ENCODE results near the gene CBX2. TPM values are rescaled to one million over a fixed set of nuclear protein-coding genes. Genes with fewer than 3 reads are reported as not detected.
A peak's percentile ranks its signal among the peaks of the same experiment; 100 is the strongest.

The CBX2 gene
- total and polyA plus RNA-seq, 2 of the 4 experiments (the other 2 are of a cell fraction), result 2.0 to 3.2 TPM

- Histone ChIP-seq H4K91ac (ENCODE audit: insufficient read depth, low read depth, low read length) (peak overlapping the region; percentile 80), H4K8ac (ENCODE audit: low read depth in 2 of 2, low read length in 2 of 2) (peak overlapping the region in 1 of 2 experiments; percentile 93; a peak in 2 of 4 replicates), H3K79me1 (ENCODE audit: low read depth in 1 of 2, low read length in 2 of 2) (peaks cover 8 to 23% of the 10 kb centered on the region in 2 experiments; a peak in 2 of 4 replicates), H2BK120ac (ENCODE audit: low read depth, low read length) (peak overlapping the region; percentile 86), H2BK20ac (ENCODE audit: low read depth, low read length) (peak overlapping the region; percentile 63), H3K23ac (ENCODE audit: low read depth, low read length) (peak overlapping the region; percentile 91; the same call in 1 of the 2 replicates), H2AFZ (replicated peaks; ENCODE audit: low read length, poor library complexity) (peak overlapping the region; percentile 90), H3K56ac (ENCODE audit: extremely low read depth, insufficient read depth, low read length) (peak overlapping the region; percentile 79; the same call in 1 of the 2 replicates), H3K4ac (ENCODE audit: low read depth, low read length) (peak overlapping the region; percentile 91), H4K20me1 (ENCODE audit: insufficient read depth, low read length) (peaks cover 14% of the 10 kb centered on the region), H2AK9ac (replicated peaks; ENCODE audit: low read depth, low read length, poor library complexity) (peak overlapping the region; percentile 74), H3K4me2 (ENCODE audit: low read depth, low read length) (peak overlapping the region; percentile 86), H3K27me3 (ENCODE audit: control insufficient read depth, insufficient read depth, low read length) (peaks cover 41% of the 10 kb centered on the region), H2AK5ac (ENCODE audit: low read depth, low read length) (peak overlapping the region; percentile 71; the same call in 1 of the 2 replicates), H3K9me3 (ENCODE audit: control insufficient read depth, insufficient read depth, low read length) (no peaks in the 10 kb centered on the region; the same call in 1 of the 2 replicates), H3K4me1 (ENCODE audit: control insufficient read depth, insufficient read depth, low read length) (peaks cover 17% of the 10 kb centered on the region), H3K27ac (ENCODE audit: insufficient read depth, low read length) (peak overlapping the region; percentile 90), H3K4me3 (ENCODE audit: insufficient read depth, low read depth, low read length) (peak overlapping the region; percentile 40; the same call in 1 of the 2 replicates), H2BK5ac (ENCODE audit: low read depth, low read length, poor library complexity, severe bottlenecking) (peak overlapping the region; percentile 95), H3K36me3 (ENCODE audit: control insufficient read depth, insufficient read depth, low read length) (peaks cover 9% of the 10 kb centered on the region; the same call in 1 of the 2 replicates), H3K9me1 (ENCODE audit: insufficient read depth, low read length) (peaks cover 5% of the 10 kb centered on the region; the same call in 1 of the 2 replicates), H3K14ac (replicated peaks; ENCODE audit: low read depth, low read length) (peak overlapping the region; percentile 53), H2BK15ac (ENCODE audit: low read depth, low read length) (peak overlapping the region; percentile 76; the same call in 2 of the 3 replicates), H3K18ac (ENCODE audit: low read depth, low read length) (peak overlapping the region; percentile 72), H4K5ac (ENCODE audit: low read depth, low read length) (peak overlapping the region; percentile 25; the same call in 1 of the 2 replicates), H3K9ac (ENCODE audit: low read depth, low read length) (peak overlapping the region; percentile 60)
- POLR2A ChIA-PET (ENCODE audit: unreplicated experiment), result no interaction called here
- dilution Hi-C loops (cut with HindIII; ENCODE audit: low sequenced_read_pairs, unreplicated experiment), result no loop called here
- ATAC-seq (ENCODE audit: low read depth) (peak; percentile 9), DNase-seq (no peak)
- intact Hi-C loops (cut with micrococcal nuclease), result loop anchor here (1.0 to 2.0 kb wide), 2 partner anchors 45 to 199 kb away; partner anchors contain the start of gene CBX4
- WGBS, 2 experiments (ENCODE audit: extremely low coverage in 2 of 2, insufficient read length in 1 of 2), result no CpG with 5 or more reads among the region's 3 CpGs
- CTCF ChIA-PET, result interaction anchor here (1.1 to 1.2 kb wide), 2 partner anchors 17 to 46 kb away, joined by 3 to 5 read pairs; no protein-coding TSS in a partner anchor
- no TSS peak for BruUV-seq (replicated peaks)
- no peak for TF ChIP-seq ELK1 (IDR thresholded peaks at IDR 0.05; ENCODE audit: borderline replicate concordance, low read depth, low read length)
- no peak for TF ChIP-seq USF2 (IDR thresholded peaks at IDR 0.05; ENCODE audit: low read depth, low read length)
- TF ChIP-seq FOS (IDR thresholded peaks at IDR 0.05; ENCODE audit: low read depth, low read length), result peak; percentile 16; the same call in 1 of the 2 replicates
- 0 out of 2 replicates have a peak, but pooled peaks have one; percentile 8 for TF ChIP-seq MAZ (IDR thresholded peaks at IDR 0.05; ENCODE audit: borderline replicate concordance, low read depth, low read length)
- TF ChIP-seq CHD1 (IDR thresholded peaks at IDR 0.05; ENCODE audit: low read depth, low read length), result no peak
- no peak for TF ChIP-seq SMC3 (IDR thresholded peaks at IDR 0.05; ENCODE audit: low read depth, low read length)
- TF ChIP-seq RCOR1 (IDR thresholded peaks at IDR 0.05; ENCODE audit: insufficient replicate concordance, low read length), result peak; percentile 1
- in situ Hi-C loops (cut with MboI; ENCODE audit: low sequenced_read_pairs), result loop anchor here (5.0 kb wide), 1 partner anchor 193 kb away; no protein-coding TSS in a partner anchor
Measured at GRCh38 chr17:79793924-79794304, 16.0 kb downstream of the CBX2 start.
